Stimulated activated CD4-positive, alpha-beta T cell treated with anti-CD3 and anti-CD28 coated beads, Interleukin-2, amount 100 ng/mL, for 24 hours (primary cell): Measurements from ENCODE around the gene TNFRSF8.

ENCODE experiments used
- DNase-seq, 2 donors: peaks; one replicate each; pipeline ENCODE4 v3.0.0-alpha.2; 2020

The TNFRSF8 gene

DNA sequence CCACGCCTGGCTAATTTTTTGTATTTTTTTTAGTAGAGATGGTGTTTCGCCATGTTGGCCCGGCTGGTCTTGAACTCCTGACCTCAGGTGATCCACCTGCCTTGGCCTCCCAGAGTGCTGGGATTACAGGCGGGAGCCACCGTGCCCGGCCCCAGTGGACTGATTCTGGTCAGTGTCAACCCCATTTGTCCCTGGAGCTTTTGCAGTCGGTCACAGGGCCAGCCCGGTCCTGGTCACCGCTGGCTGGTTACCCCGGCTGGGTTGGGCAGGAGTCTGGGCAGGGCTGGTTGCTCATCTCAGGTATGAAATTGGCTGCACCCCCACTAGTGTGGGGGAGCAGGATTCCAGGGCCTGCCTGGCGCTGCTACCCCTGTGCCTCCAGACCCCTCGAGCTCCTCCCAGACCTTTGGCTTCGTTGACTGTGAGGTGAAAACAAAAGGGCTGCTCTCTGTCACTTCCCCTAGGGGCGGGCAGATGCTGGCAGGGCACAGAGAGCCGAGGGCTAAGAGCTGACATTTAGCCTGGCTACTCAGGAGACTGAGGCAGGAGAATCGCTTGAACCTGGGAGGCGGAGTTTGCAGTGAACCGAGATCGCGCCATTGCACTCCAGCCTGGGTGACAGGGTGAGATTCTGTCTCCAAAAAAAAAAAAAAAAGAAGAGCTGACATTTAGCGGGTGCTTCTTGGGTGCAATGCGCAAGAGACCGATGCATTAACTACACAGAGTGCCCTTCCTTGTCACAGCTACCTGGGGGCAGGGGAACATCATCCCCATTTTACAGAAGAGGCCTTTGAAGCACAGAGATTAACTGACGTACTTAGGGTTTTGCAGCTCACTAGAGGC lies 114.3 kb downstream of the TNFRSF8 start:
- no peak for DNase-seq

- peak; percentile 96 for DNase-seq
Measured at GRCh38 chr1:12177999-12178441, 114.9 kb downstream of the TNFRSF8 start.

DNA sequence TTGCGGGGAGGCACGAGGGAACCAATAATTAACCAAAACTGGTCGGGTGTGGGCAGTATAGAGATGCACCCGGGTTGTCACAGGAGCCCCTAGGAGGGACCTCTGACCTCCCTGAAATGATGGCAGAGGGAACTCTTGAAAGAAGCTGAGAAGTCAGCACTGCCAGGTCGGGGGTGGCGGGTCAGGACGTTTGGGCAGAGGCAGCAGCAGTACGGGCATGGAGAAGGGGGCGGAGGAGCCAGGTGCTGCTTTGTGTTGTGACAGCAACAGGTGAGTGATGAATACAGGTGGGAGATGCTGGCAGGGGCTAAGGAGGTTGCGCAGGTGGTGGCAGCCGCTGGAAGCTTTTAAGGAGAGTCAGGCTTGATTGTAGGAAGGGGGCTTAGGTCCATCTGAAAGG lies 115.4 kb downstream of the TNFRSF8 start:
- no peak for DNase-seq

DNA sequence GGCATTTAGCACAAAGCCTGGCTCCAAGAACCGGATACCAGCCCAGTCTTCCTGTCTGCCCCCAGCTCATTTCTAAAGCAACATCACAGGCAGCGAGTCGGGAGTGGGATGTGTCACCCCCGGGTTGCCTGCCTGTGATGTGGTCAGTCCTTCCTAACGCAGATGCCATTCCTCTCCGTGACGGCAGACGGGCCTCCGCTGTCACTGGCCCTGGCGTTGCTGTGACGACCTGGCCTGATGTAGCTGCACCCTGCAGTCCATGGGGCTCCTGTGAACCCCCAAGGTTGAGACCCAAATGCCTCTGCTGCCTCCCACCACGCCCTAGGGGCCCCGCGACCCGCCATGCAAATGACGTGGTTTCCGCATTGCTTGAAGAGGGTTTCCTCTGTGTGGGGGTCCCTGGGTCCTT lies 116.0 kb downstream of the TNFRSF8 start:
- peak; percentile 82 to 84 for DNase-seq

- no peak for DNase-seq
Measured at GRCh38 chr1:12179676-12180075, 116.6 kb downstream of the TNFRSF8 start.

- DNase-seq, result no peak
Measured at GRCh38 chr1:12180315-12180714, 117.2 kb downstream of the TNFRSF8 start.

DNA sequence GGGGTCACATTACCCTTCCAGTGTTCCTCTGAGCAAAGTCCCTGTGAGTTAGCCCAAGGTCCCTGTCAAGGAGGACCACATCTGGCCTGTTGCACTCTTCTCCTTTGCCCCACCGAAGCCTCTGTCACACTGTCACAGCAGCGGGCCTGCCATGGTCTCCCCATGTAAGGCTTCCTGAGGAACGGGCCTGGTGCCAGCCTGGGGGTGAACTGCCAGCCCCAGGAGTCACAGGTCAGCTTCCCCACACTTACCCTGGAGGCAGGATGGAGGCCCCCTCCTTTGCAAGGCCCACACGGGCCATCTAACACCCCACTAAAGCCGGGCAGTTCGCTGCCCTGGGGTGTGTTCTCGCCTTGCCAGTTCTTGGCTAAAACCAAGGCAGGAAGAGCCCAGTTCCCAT lies 117.8 kb downstream of the TNFRSF8 start:
- DNase-seq, result no peak

DNA sequence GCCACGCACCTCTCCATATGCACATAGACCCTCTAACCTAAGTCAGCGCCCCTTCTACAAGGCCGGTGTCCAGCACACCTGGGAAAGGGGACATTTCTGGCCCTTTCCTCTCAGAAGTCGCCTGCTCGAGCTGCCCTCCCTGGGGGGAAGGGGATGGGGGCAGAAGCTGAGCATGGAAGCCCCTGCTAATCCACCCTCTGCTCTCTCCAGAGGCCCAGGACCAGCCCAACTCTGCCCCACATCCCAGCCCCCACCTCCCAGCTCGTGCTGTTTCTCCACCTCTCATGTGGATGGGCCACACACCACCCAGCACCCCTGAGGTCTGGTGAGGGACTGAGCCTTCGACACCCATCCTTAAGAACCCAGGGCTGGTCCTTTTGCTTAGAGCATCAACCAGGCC lies 118.5 kb downstream of the TNFRSF8 start:
- DNase-seq, result no peak

- DNase-seq, result no peak
Measured at GRCh38 chr1:12182410-12182984, 119.4 kb downstream of the TNFRSF8 start.

DNA sequence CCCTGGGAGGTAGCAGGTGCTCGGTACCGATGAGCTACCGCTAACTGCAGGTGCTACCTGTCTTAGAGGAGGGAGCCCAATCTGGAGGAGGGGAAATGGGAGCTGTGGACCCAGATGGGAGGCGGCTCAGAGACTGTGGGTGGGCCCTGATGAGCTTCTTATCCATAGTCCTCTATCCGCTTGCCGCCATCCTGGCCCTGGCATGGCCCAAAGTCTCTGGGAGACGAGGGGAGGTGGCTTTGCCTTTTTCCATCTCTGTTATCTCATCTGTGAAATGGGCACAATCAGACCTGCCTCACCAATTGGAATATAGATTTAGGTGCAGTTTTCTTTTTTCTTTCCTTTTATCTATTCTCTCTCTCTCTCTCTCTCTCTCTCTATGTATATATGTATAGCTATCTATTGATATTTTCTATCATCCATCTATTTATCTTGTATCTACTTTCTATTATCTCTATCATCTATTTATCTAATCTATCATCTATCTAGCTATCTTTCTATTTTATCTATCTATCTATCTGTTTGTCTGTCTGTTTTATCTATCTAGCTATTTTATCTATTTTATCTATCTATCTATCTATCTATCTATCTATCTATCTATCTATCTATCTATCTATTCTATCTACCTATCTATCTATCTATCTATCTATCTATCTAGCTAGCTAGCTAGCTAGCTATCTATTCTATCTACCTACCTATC lies 120.1 kb downstream of the TNFRSF8 start:
- DNase-seq, result no peak

- DNase-seq, result no peak
Measured at GRCh38 chr1:12184008-12184681, 121.0 kb downstream of the TNFRSF8 start.

DNA sequence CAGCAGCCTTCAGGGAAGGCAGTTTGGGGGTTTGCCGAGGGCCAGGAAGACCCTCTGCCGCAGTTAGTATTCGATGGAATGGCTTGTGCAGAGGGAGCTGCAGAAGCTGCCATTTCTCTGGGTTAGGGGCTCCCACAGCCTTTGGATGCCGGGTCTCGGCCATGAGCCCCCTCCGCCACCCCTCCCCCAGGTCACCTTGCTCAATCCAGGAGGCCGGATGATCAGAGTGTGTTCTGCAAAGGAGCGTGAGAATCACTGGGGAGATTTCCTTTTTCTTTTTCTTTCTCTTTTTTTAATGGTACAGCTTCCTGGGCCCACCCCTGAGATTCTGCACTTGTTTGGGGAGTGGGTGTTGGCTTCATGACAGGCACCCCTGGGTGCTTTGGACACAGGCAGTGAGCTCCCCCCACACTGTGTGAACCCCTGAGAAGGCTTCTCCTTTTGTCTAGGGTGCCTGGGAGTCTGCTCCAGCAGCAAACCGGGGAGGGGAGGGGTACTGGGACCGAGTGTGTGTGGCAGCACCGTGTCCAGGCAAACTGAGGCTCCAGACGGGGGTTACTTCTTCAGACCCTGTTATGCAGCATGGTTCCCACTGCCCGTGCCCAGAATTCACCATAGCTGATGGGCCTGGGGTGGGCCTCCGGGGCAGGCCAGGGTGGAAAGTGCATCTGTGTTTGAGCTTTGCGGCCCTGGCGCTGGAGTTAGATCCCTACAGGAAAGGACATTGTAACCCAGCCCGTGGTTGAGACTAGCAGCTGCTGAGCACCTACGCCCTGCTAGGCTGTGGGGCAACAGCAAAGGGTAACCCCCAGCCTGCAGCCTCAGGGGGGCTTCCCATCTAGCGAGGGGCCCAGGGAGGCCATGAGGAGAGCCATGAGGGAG lies 122.2 kb downstream of the TNFRSF8 start:
- no peak for DNase-seq

GRCh38 chr1:12185918-12186678 lies 123.0 kb downstream of the TNFRSF8 start:
- DNase-seq, result no peak

DNA sequence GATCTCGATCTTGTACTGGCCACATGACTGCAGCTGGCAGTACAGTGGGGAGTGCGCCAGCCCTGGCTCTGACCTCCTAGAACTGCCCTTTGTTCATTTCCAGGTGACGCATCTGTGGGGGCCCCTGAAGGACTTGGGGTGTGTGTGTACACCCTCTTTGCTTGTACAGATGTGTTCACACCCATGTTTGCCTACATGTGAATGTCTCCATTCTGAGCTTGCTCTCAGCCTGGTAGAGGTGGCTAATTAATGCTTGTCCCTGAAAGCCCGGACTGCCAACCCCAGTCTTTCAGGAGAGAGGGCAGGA lies 123.5 kb downstream of the TNFRSF8 start:
- DNase-seq, result no peak

GRCh38 chr1:12188115-12188514 lies 125.0 kb downstream of the TNFRSF8 start:
- DNase-seq, result no peak

- no peak for DNase-seq
Measured at GRCh38 chr1:12188657-12189327, 125.7 kb downstream of the TNFRSF8 start.

DNA sequence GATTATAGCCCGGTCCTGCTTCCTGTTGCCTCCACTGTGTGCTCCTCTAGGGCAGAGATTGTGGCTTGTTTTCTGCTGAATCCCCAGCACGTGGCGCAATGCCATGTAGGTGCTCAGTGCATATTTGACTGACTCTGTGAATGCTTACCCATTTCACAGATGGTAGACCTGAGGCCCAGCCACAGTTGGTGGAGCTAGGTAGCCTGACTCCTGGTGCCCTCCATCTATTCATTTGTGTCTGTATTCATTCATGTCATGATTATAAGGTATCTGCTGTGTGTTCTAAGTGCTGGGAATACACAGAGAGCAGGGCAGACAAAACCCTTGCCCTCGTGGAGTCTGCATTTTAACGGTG lies 126.2 kb downstream of the TNFRSF8 start:
- DNase-seq, result no peak

- DNase-seq, result no peak
Measured at GRCh38 chr1:12191242-12192032, 128.3 kb downstream of the TNFRSF8 start.
